Neural cell (in vitro differentiated cells): Measurements from ENCODE around the gene ARL2. TPM values are rescaled to one million over a fixed set of nuclear protein-coding genes. Genes with fewer than 3 reads are reported as not detected.

Experiments used
- H2AFZ ChIP-seq: fragments of 200-600, 300-800 bp; sonication (generic), shearing (Covaris generic); 2 replicates; pipeline ENCODE4 v1.6.0; 2014; ENCODE audit warnings: low read depth, mild to moderate bottlenecking, antibody characterized with exemption, low read length, moderate library complexity
- H3F3A ChIP-seq: fragments of 200-600 bp; shearing (Covaris generic); 2 replicates; pipeline ENCODE4 v1.6.1; 2016; ENCODE audit warnings: mild to moderate bottlenecking, moderate library complexity, mixed read lengths, antibody characterized with exemption, low read length; ENCODE audit not compliant: insufficient read depth, poor library complexity, severe bottlenecking
- H3K27ac ChIP-seq: fragments of 200-600, 300-800 bp; sonication (generic), shearing (Covaris generic); 2 replicates; pipeline ENCODE4 v1.5.1; 2014; ENCODE audit warnings: mild to moderate bottlenecking, low read length, moderate library complexity
- H3K27me3 ChIP-seq: fragments of 300-800, 200-600 bp; sonication (generic), shearing (Covaris generic); 2 replicates; pipeline ENCODE4 v1.6.0; 2014; ENCODE audit warnings: mild to moderate bottlenecking, low read depth, low read length, moderate library complexity; ENCODE audit not compliant: insufficient read depth
- H3K36me3 ChIP-seq: fragments of 300-800, 200-600 bp; sonication (generic), shearing (Covaris generic); 2 replicates; pipeline ENCODE4 v1.5.1; 2014; ENCODE audit warnings: mild to moderate bottlenecking, antibody characterized with exemption, low read length, moderate library complexity; ENCODE audit not compliant: insufficient read depth
- H3K4me2 ChIP-seq: fragments of 300-800, 200-600 bp; sonication (generic), shearing (Covaris generic); 2 replicates; pipeline ENCODE4 v1.6.0; 2014; ENCODE audit warnings: mild to moderate bottlenecking, low read length
- H3K4me3 ChIP-seq: fragments of 300-800, 200-600 bp; sonication (generic), shearing (Covaris generic); 2 replicates; pipeline ENCODE4 v1.5.1; 2014; ENCODE audit warnings: mild to moderate bottlenecking, low read length, moderate library complexity
- H3K79me2 ChIP-seq: fragments of 200-600 bp; shearing (Covaris generic); replicated peaks from 2 replicates; pipeline ENCODE4 v1.6.0; 2014; ENCODE audit warnings: mild to moderate bottlenecking, low read length, moderate library complexity; ENCODE audit not compliant: insufficient read depth
- H3K9ac ChIP-seq: fragments of 300-800, 200-600 bp; sonication (generic), shearing (Covaris generic); 2 replicates; pipeline ENCODE4 v1.6.1; 2016; ENCODE audit warnings: mild to moderate bottlenecking, low read length, mixed read lengths
- H3K9me2 ChIP-seq: fragments of 200-600 bp; shearing (Covaris generic); 2 replicates; pipeline ENCODE4 v1.6.1; 2016; ENCODE audit warnings: mild to moderate bottlenecking, low read length, mixed read lengths; ENCODE audit not compliant: insufficient read depth
- H3K9me3 ChIP-seq: fragments of 200-600, 300-800 bp; sonication (generic), shearing (Covaris generic); 2 replicates; pipeline ENCODE4 v1.6.1; 2016; ENCODE audit warnings: mild to moderate bottlenecking, mixed run types, low read length, moderate library complexity, mixed read lengths
- H4K20me1 ChIP-seq: fragments of 200-600 bp; shearing (Covaris generic); 2 replicates; pipeline ENCODE4 v1.6.1; 2016; ENCODE audit warnings: mild to moderate bottlenecking, mixed run types; ENCODE audit not compliant: insufficient read depth
- CTCF ChIP-seq: fragments of 450-650 bp; IDR thresholded peaks from 2 replicates; pipeline ENCODE4 v1.5.1; 2014; ENCODE audit warnings: antibody characterized with exemption, mild to moderate bottlenecking, moderate library complexity; ENCODE audit not compliant: poor library complexity, severe bottlenecking
- EP300 ChIP-seq: fragments of 450-650 bp; conservative IDR thresholded peaks from 2 replicates; pipeline ENCODE4 v1.6.1; 2014; ENCODE audit warnings: antibody characterized with exemption, mild to moderate bottlenecking, moderate library complexity; ENCODE audit not compliant: poor library complexity, severe bottlenecking
- EZH2 ChIP-seq: fragments of 200-600, 300-800 bp; shearing (Covaris generic), sonication (generic); IDR thresholded peaks from 2 replicates; pipeline ENCODE4 v1.6.1; 2014; ENCODE audit warnings: antibody characterized with exemption, low read length, borderline replicate concordance, mild to moderate bottlenecking; ENCODE audit not compliant: insufficient read depth, poor library complexity, severe bottlenecking
- MXI1 ChIP-seq: fragments of 450-650 bp; conservative IDR thresholded peaks from 2 replicates; pipeline ENCODE4 v1.6.1; 2014; ENCODE audit warnings: antibody characterized with exemption, mild to moderate bottlenecking; ENCODE audit not compliant: poor library complexity, severe bottlenecking
- POLR2AphosphoS5 ChIP-seq: IDR thresholded peaks from 2 replicates; pipeline ENCODE4 v1.6.1; 2012
- RAD21 ChIP-seq: fragments of 450-650 bp; conservative IDR thresholded peaks from 2 replicates; pipeline ENCODE4 v1.6.1; 2014; ENCODE audit warnings: antibody characterized with exemption, mild to moderate bottlenecking, moderate library complexity
- REST ChIP-seq: IDR thresholded peaks from 2 replicates; pipeline ENCODE4 v1.6.1; 2012; ENCODE audit warnings: borderline replicate concordance
- SMC3 ChIP-seq: fragments of 450-650 bp; conservative IDR thresholded peaks from 2 replicates; pipeline ENCODE4 v1.6.1; 2014; ENCODE audit warnings: antibody characterized with exemption, mild to moderate bottlenecking, moderate library complexity; ENCODE audit not compliant: poor library complexity
- TAF1 ChIP-seq: IDR thresholded peaks from 2 replicates; pipeline ENCODE4 v1.6.1; 2012; ENCODE audit warnings: low read depth
- polyA plus RNA-seq: library from polyadenylated mRNA; depleted of rRNA; stranded (reverse); fragments of >200 nt; gene quantifications from 2 replicates; pipeline ENCODE4 v1.2.3, GENCODE V29; 2014

ARL2 gene
- polyA plus RNA-seq, 1 donor from 2014 or later, result 158 TPM

- no peak for TF ChIP-seq SMC3
- TF ChIP-seq CTCF, result no peak
- no peak for TF ChIP-seq MXI1
- no peak for TF ChIP-seq EZH2
- TF ChIP-seq POLR2AphosphoS5, result no peak
- TF ChIP-seq TAF1, result no peak
- TF ChIP-seq EP300, result no peak
- TF ChIP-seq RAD21, result no peak
- no peak for TF ChIP-seq REST
- no peak overlapping the region for H3K27ac ChIP-seq
These were observed 44.8 kb upstream of the ARL2 start for GRCh38 chr11:64969209-64969608.

GRCh38 chr11:64970731-64971151 lies 43.2 kb upstream of the ARL2 start:
- no peak overlapping the region for H2AFZ ChIP-seq
- no peaks in the 10 kb centered on the region for H3F3A ChIP-seq
- no peaks in the 10 kb centered on the region for H4K20me1 ChIP-seq
- no peak overlapping the region for H3K27ac ChIP-seq
- no peak overlapping the region for H3K9ac ChIP-seq
- H3K4me3 ChIP-seq, result no peak overlapping the region
- H3K9me2 ChIP-seq, result no peaks in the 10 kb centered on the region
- H3K9me3 ChIP-seq, result no peaks in the 10 kb centered on the region
- H3K79me2 ChIP-seq, result no peaks in the 10 kb centered on the region
- H3K27me3 ChIP-seq, result no peaks in the 10 kb centered on the region
- TF ChIP-seq TAF1, result no peak
- TF ChIP-seq REST, result no peak
- no peak for TF ChIP-seq CTCF
- no peak for TF ChIP-seq EP300
- no peak for TF ChIP-seq POLR2AphosphoS5
- TF ChIP-seq SMC3, result no peak
- no peak for TF ChIP-seq RAD21
- no peak for TF ChIP-seq MXI1
- TF ChIP-seq EZH2, result no peak
- H3K4me2 ChIP-seq, result no peak overlapping the region
- no peaks in the 10 kb centered on the region for H3K36me3 ChIP-seq

More at GRCh38 chr11:64969209-64969608, 44.8 kb upstream of the ARL2 start:
- Histone ChIP-seq H2AFZ (no peak overlapping the region), H3K4me2 (no peak overlapping the region), H3K36me3 (no peaks in the 10 kb centered on the region), H3K9me3 (no peaks in the 10 kb centered on the region), H3K9me2 (no peaks in the 10 kb centered on the region), H3K4me3 (no peak overlapping the region), H3K79me2 (no peaks in the 10 kb centered on the region), H3K9ac (no peak overlapping the region), H4K20me1 (no peaks in the 10 kb centered on the region), H3F3A (no peaks in the 10 kb centered on the region), H3K27me3 (no peaks in the 10 kb centered on the region)
